NCI-H146 (cell line): ENCODE measurements around the gene PRR13.
"Not testable (repeated sequence)": the region's sequence is repeated elsewhere in the genome, so short reads cannot be mapped to it uniquely, and the experiment has no call there.

ENCODE experiments used
- DNase-seq: peaks from one replicate; lab custom pipeline; 2025; lab: John Stamatoyannopoulos, UW

Gene PRR13, protein sequence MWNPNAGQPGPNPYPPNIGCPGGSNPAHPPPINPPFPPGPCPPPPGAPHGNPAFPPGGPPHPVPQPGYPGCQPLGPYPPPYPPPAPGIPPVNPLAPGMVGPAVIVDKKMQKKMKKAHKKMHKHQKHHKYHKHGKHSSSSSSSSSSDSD

GRCh38 chr12:53441040-53441833 lies at the start of gene PRR13:
Gene PRR13, plus strand, starts transcription at chr12:53441734. Its CDS starts 981 bp downstream, at chr12:53442715.
- peak; percentile 100 for DNase-seq

GRCh38 chr12:53399896-53400295 lies 41.6 kb upstream of the PRR13 start:
- DNase-seq: no peak

- not testable (repeated sequence) for DNase-seq
Measured at GRCh38 chr12:53402351-53402750, 39.2 kb upstream of the PRR13 start.

- DNase-seq: no peak
Measured at GRCh38 chr12:53402871-53403270, 38.7 kb upstream of the PRR13 start.

GRCh38 chr12:53410951-53411350 lies 30.6 kb upstream of the PRR13 start:
- DNase-seq: no peak

DNA sequence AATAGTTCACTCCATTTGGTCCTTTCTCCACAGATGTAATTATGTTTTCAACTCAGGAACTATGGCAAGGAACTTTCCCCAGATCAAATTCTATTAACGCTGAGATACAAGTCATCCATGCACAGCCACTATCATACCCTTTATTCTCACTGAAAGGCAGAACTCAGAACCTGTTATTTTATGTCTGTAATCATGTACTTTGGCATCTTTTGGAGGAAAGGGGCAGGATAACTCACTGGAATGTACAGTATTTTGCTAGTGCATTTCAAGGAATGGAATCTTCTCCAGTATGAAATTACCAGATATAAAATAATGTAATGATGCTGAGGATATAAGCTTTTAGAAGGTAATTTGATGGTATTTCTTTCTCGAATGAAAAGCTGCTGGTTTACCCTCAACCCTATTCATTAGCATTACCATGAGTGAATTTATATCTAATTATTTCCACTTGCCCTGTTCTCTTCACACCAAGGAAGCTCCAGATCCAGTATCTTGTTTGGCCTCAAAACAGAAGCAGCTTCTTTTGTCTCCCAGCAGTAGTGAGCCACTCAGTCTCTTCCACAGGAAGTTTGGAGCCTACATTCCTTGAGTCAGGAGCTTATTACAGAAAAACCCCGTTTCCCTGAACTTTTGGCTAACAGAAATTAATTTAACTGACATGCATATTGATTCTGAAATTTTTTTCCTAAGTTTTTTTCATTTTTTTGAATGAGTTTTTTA lies 27.9 kb upstream of the PRR13 start:
- no peak for DNase-seq

- DNase-seq: no peak
Measured at GRCh38 chr12:53414756-53415417, 26.6 kb upstream of the PRR13 start.

- peak; percentile 29 for DNase-seq
Measured at GRCh38 chr12:53415752-53416389, 25.7 kb upstream of the PRR13 start.

GRCh38 chr12:53417291-53417816 lies 24.2 kb upstream of the PRR13 start:
- DNase-seq: not testable (repeated sequence)

GRCh38 chr12:53418221-53418620 lies 23.3 kb upstream of the PRR13 start:
- no peak for DNase-seq

GRCh38 chr12:53419756-53420155 lies 21.8 kb upstream of the PRR13 start:
- peak; percentile 37 for DNase-seq

GRCh38 chr12:53422247-53422646 lies 19.3 kb upstream of the PRR13 start:
- DNase-seq: not testable (repeated sequence)

DNA sequence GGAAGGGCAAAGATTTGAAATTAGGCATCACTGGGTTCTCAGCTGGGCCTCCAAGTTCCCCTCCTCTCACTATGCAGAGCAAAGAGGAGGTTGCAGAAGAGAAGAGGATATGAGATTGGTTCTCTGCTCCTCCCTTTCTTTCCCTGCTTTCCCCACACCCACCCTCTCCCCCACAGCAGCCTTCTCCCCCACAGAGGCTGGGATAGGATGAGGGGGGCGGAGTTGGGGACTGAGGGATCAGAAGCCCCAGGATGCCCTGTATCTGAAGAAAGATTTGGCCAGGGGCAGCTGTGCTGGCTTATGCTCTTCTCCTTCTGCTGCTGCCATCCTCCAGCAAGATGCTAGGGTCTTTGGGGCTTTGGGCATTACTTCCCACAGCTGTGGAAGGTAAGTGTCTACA lies 17.9 kb upstream of the PRR13 start, which contains the start of gene AMHR2:
TSS of gene AMHR2 (plus strand) at position 259 of the 400 bp plus-strand sequence. CDS start at position 339, 80 bp downstream.
- DNase-seq: no peak

DNA sequence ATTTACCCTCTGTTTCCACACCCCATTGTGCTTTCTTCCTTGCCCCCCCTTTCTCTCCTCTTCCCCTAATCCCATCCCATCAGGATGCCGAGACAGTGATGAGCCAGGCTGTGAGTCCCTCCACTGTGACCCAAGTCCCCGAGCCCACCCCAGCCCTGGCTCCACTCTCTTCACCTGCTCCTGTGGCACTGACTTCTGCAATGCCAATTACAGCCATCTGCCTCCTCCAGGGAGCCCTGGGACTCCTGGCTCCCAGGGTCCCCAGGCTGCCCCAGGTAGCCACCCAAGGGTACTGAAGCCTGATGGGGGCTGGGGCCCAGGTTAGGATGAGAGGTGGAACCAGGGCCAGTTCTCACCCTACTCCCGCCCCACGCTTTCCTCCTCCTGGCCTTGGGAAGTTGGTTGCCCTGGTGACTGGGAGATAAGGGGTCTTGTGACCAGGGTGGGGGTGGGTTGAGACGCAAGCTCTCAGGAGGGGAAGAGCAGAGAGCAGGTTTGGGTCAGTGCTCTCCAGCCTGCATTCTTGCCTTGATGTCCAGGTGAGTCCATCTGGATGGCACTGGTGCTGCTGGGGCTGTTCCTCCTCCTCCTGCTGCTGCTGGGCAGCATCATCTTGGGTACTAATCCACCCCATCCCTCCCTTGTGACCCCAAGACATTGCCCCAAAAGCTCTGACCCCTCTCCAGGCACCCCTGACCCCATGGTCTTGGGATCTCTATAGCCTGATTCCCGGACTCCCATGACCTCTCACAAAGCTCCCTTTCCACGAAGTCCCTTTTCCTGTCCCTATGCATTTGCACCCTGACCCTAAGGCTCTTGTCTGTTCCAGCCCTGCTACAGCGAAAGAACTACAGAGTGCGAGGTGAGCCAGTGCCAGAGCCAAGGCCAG lies 16.7 kb upstream of the PRR13 start:
- DNase-seq: no peak

GRCh38 chr12:53425515-53426150 lies 15.9 kb upstream of the PRR13 start:
- no peak for DNase-seq

GRCh38 chr12:53427905-53428594 lies 13.5 kb upstream of the PRR13 start:
- DNase-seq: no peak

DNA sequence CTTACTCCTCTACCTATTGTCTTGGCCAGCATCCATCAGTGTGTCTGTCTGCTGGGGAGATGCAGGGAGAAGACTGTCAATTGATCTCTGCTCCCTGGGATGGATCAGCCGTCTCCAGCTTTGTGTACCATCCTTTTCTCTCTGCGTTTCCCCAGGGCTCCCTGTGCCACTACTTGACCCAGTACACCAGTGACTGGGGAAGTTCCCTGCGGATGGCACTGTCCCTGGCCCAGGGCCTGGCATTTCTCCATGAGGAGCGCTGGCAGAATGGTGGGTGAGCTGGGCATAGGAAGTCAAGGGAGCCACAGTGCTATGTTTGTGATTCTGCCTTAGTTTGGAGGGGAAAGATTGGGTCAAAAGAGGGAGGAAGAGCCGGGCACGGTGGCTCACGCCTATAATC lies 12.8 kb upstream of the PRR13 start:
- no peak for DNase-seq

DNA sequence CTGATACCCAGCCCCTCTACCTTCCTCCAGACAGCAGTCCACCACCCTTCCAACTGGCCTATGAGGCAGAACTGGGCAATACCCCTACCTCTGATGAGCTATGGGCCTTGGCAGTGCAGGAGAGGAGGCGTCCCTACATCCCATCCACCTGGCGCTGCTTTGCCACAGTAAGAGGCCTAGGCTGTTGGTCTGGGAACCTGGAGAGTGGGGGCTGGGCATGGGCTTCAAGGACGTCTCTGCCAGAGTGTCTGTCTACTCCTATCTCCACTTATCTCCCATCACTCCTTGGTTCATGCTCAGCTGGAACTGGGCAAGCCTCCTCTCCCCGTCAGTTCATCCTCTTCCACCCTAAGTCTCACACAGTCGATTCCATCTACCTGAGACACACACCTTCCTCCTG lies 11.4 kb upstream of the PRR13 start:
- no peak for DNase-seq

- no peak for DNase-seq
Measured at GRCh38 chr12:53431187-53431586, 10.3 kb upstream of the PRR13 start.
